Stimulated activated CD4-positive, alpha-beta T cell treated with anti-CD3 and anti-CD28 coated beads, Interleukin-15, amount 100 ng/mL, for 24 hours (primary cell): Measurements from ENCODE around the gene RBM10.
"Not testable (repeated sequence)": the region's sequence is repeated elsewhere in the genome, so short reads cannot be mapped to it uniquely, and the experiment has no call there.

Experiments used
- DNase-seq: peaks from one replicate; pipeline ENCODE4 v3.0.0-alpha.2; 2020

RBM10 gene

GRCh38 chrX:47144626-47145394 is at the start of gene RBM10, which contains the start of gene NDUFB11:
Gene RBM10, plus strand, starts transcription at chrX:47145221. Its CDS starts 2,261 bp downstream, at chrX:47147482.
Gene NDUFB11, minus strand, starts transcription at chrX:47144702. Its CDS starts 23 bp downstream, at chrX:47144679.
- DNase-seq = peak; percentile 92

GRCh38 chrX:47097018-47097417 is 48.0 kb upstream of the RBM10 start:
- no peak for DNase-seq

DNA sequence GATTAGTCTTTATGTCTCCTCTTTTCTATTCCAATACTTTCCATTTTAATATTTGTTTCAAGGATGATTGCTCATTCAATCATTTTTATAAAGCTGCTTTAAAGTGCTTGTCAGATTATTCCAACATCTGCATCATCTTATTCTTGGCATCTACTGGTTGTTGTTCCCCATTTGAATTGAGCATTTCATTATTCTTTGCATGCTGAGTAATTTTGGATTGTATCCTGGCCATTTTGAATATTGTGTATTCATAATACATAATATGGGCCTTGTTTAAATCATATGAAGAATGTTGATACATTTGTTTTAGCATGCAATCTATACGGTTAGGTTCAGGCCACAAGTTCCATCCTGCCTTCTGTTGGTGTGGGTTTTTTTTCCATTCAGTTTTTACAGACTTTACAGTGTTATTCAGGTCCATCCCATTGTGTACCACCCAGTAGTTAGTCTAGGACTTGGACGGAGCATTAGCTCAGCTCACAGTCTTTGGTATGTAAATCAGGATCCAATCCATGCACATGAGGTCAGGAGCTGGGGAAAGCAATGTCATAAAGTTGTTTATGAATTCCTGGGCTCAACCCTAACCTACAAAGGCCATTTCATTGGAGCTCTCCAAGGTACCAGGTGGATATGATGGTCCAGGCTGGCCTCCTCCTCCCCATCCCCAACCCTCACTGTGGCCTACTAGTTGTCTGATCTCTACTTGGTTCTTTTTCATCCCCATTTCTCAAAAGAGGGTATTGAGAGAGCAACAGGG is 46.5 kb upstream of the RBM10 start:
- no peak for DNase-seq

- DNase-seq = no peak
Measured at GRCh38 chrX:47101206-47101605, 43.8 kb upstream of the RBM10 start.

DNA sequence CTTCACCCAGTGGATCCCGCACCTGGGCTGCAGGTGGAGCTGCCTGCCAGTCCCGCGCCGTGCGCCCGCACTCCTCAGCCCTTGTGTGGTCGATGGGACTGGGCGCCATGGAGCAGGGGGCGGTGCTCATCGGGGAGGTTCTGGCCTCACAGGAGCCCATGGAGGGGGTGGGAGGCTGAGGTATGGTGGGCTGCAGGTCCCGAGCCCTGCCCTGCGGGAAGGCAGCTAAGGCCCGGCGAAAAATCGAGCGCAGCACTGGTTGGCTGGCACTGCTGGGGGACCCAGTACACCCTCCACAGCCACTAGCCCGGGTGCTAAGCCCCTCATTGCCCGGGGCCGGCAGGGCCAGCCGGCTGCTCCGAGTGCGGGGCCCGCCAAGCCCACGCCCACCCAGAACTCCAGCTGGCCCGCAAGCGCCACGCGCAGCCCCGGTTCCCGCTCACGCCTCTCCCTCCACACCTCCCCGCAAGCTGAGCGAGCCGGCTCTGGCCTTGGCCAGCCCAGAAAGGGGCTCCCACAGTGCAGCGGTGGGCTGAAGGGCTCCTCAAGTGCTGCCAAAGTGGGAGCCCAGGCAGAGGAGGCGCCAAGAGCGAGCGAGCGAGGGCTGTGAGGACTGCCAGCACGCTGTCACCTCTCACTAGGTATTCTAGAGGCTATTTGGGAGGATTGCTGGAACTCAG is 33.9 kb upstream of the RBM10 start:
- not testable (repeated sequence) for DNase-seq

DNA sequence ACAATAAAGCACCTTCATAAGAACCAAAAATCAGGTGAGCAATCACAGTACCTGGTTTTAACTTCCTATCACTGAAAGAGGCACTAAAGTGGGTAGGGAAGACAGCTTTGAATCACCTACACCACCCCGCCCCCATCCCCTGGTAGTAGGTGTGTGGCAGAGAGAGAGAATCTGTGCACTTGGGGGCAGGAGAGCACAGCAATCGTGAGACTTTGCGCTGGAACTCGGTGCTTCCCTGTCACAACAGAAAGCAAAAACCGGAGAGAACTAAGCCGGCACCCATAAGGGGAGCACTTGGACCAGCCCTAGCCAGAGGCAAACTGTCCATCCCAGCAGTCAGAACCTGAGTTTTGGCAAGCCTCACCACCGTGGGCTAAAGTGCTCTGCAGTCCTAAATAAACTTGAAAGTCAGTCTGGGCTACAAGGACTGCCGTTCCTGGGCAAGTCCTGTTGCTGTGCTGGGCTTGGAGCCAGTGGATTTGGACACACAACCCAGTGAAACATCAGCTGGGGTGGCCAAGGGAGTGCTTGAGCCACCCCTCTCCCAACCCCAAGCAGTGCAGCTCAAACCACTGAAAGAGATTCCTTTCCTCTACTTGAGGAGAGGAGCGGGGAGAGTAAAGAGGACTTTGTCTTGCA is 32.6 kb upstream of the RBM10 start:
- DNase-seq = no peak

- not testable (repeated sequence) for DNase-seq
Measured at GRCh38 chrX:47116551-47117110, 28.4 kb upstream of the RBM10 start.

DNA sequence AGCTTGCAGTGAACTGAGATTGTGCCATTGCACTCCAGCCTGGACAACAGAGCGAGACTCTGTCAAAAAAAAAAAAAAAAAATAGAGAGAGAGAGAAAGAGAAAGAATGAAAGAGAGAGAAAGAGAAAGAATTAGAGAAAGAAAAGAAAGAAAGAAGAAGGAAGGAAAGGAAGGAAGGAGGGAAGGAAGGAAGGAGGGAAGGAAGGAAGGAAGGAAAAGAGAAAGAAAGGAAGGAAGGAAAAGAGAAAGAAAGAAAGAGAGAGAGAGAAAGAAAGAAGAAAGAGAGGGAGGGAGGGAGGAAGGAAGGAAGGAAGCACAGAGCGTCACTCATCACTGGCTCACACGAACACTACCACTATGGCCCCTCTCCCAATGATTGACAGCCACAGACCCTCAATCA is 20.6 kb upstream of the RBM10 start:
- DNase-seq = not testable (repeated sequence)

- DNase-seq = peak; percentile 88
Measured at GRCh38 chrX:47129157-47129898, 15.7 kb upstream of the RBM10 start.

DNA sequence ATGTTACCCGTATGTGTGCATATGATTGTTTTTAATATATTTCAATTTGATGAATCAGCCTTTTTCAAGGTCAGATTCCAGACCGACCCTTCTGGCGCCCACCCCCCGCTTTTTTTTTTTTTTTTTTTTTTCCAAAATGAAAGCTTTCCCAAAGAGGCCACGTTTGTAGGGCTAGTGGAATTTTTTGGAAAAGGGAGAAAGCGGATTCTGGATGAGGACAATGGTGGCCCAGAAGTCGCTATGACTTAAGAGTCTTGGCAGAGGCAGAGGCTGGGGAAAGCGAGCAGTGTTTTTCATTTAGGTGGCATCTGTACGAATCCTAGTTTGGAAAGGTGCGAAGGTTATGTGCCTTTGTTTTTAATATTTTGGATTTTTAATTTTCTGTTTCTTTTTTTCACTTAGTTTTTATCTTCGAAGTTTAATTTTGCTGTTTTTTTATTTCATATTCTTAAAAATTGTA is 15.1 kb upstream of the RBM10 start:
- DNase-seq = no peak

- no peak for DNase-seq
Measured at GRCh38 chrX:47133493-47133892, 11.5 kb upstream of the RBM10 start.

DNA sequence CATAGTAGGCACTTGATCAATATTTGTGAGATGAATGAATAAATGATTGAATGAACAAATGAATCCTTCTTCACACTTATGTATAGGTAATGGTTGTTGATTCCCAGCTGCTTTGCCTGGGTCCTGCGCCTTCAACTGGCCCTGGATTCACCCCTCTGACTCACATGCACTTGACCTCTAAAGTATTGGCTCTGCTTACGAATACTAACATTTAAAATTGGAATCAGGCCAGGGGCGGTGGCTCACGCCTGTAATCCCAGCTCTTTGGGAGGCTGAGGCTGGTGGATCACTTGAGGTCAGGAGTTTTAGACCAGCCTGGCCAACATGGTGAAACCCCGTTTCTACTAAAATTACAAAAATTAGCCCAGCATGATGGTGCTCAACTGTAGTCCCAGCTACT is 9.4 kb upstream of the RBM10 start:
- DNase-seq = not testable (repeated sequence)

DNA sequence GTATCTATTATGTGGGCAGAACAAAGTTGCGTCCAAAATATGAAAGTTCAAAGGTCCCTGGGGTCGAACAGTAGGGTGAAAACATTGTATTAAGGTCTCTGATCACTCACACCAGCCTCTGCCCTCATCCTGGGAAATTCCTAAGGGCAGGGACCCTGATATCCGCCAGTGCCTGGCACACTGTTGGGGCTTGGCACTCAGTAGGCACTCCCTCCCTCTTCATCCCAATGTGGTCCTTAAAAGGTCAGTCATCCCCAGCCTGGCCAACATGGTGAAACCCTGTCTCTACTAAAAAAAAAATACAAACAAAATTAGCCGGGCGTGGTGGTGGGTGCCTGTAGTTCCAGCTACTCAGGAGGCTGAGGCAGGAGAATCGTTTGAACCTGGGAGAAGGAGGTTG is 6.8 kb upstream of the RBM10 start:
- DNase-seq = no peak

- no peak for DNase-seq
Measured at GRCh38 chrX:47143894-47144625, 961 bp upstream of the RBM10 start.

GRCh38 chrX:47145395-47146120 is 537 bp downstream of the RBM10 start:
- DNase-seq = peak; percentile 10

GRCh38 chrX:47146121-47146935 is 1.3 kb downstream of the RBM10 start:
- DNase-seq = no peak

DNA sequence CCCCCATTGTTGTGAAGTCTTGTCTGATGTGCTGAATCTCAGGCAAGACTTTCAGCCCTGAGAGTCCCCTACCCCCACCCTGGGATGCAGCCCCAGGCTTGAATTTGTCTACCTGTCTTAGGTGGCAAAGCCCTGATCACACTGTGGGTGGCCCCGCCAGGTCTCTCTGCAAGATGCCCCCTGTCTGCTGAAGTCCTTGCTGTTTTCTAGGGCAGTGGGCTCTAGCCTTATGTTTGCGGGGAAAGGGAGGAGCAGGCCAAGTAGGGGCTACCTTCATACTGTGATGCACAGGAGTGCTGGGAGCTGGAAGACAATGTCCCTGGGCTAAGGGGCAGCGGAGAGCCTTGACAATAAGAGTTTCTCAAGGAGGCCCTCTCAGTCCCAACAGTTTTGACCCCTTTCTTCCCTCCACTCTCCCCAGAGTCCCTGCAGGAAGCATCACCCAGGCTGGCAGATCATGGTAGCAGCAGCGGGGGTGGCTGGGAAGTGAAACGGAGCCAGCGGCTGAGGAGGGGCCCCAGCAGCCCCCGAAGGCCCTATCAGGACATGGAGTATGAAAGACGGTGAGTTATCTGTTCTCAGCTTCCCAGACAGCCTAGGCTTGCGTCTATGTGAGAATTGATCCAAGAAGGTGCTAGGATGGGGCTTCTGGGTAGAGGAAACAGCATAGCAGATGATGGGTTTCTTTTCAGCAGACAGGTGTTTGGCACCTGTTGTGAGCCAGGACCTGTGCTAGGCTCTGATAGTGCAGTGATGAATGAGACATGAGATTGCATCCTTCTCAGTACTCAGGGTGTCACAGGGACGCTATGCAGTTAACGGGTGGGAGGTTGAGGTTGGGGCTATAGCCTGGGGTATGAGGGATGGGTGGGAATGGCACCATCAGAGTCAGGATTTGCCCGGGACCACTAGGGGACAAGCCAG is 2.2 kb downstream of the RBM10 start:
- no peak for DNase-seq

DNA sequence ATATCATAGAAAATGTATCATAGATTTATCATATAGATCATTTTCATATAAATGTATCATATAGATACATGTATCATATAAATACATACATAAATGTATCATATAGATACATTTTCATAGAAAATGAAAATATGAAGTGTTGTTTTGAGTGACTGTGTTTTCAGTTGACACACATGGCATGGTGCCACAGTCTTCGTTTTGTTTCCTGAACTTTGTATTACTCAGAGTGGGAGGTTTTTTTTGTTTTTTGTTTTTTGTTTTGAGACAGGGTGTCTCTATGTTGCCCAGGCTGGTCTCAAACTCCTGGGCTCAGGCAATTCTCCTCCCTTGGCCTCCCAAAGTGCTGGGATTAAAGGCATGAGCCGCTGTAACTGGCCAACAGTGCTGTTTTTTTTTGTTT is 3.9 kb downstream of the RBM10 start:
- peak; percentile 37 for DNase-seq
